ENCODE data around the gene ANKMY1. TPM values are rescaled to one million over a fixed set of nuclear protein-coding genes. Genes with fewer than 3 reads are reported as not detected.
A peak's percentile ranks its signal among the peaks of the same experiment; 100 is the strongest.

Gene ANKMY1
- total RNA-seq, 1 experiment from 2014 or later, result 4.0 TPM

GRCh38 chr2:240505910-240506309, 51.9 kb downstream of the ANKMY1 start:
- DNase-seq (ENCODE audit: low read depth), result no peak

- DNase-seq (ENCODE audit: low read depth), result no peak
Measured at GRCh38 chr2:240503848-240504247, 53.9 kb downstream of the ANKMY1 start.

GRCh38 chr2:240503375-240503774, 54.4 kb downstream of the ANKMY1 start:
- no peak for DNase-seq (ENCODE audit: low read depth)

GRCh38 chr2:240502430-240503121, 55.2 kb downstream of the ANKMY1 start:
- no peak for DNase-seq (ENCODE audit: low read depth)

GRCh38 chr2:240502059-240502429, 55.7 kb downstream of the ANKMY1 start:
- DNase-seq (ENCODE audit: low read depth), result no peak

GRCh38 chr2:240501531-240501991, 56.2 kb downstream of the ANKMY1 start:
- no peak for DNase-seq (ENCODE audit: low read depth)

- no peak for DNase-seq (ENCODE audit: low read depth)
Measured at GRCh38 chr2:240500561-240501423, 57.0 kb downstream of the ANKMY1 start.

- no peak for DNase-seq (ENCODE audit: low read depth)
Measured at GRCh38 chr2:240499309-240500301, 58.2 kb downstream of the ANKMY1 start.

GRCh38 chr2:240498958-240499260, 58.9 kb downstream of the ANKMY1 start:
- DNase-seq (ENCODE audit: low read depth), result no peak

- DNase-seq (ENCODE audit: low read depth), result no peak
Measured at GRCh38 chr2:240498171-240498957, 59.4 kb downstream of the ANKMY1 start.

GRCh38 chr2:240497082-240497481, 60.7 kb downstream of the ANKMY1 start:
- peak; percentile 48 for DNase-seq (ENCODE audit: low read depth)

GRCh38 chr2:240494942-240495341, 62.8 kb downstream of the ANKMY1 start:
- peak; percentile 18 for DNase-seq (ENCODE audit: low read depth)

- DNase-seq (ENCODE audit: low read depth), result no peak
Measured at GRCh38 chr2:240494194-240494793, 63.5 kb downstream of the ANKMY1 start.

- no peak for DNase-seq (ENCODE audit: low read depth)
Measured at GRCh38 chr2:240491483-240491882, 66.3 kb downstream of the ANKMY1 start.

- DNase-seq (ENCODE audit: low read depth), result no peak
Measured at GRCh38 chr2:240482141-240482540, 75.6 kb downstream of the ANKMY1 start.

GRCh38 chr2:240481720-240482119, 76.1 kb downstream of the ANKMY1 start:
- no peak for DNase-seq (ENCODE audit: low read depth)

- DNase-seq (ENCODE audit: low read depth), result no peak
Measured at GRCh38 chr2:240480834-240481623, 76.8 kb downstream of the ANKMY1 start.

- no peak for DNase-seq (ENCODE audit: low read depth)
Measured at GRCh38 chr2:240479111-240479501, 78.7 kb downstream of the ANKMY1 start.

GRCh38 chr2:240478346-240479110, 79.3 kb downstream of the ANKMY1 start:
- DNase-seq (ENCODE audit: low read depth), result no peak
